Activated B cell treated with CpG ODN at 0.5 μM for 24 hours (primary cell): ENCODE results near the gene FZD7. TPM values are rescaled to one million over a fixed set of nuclear protein-coding genes. Genes with fewer than 3 reads are reported as not detected.

Experiments
- ATAC-seq: fragments of 200-7000 bp; cut with Tn5 transposase; one replicate; pipeline ENCODE4 v1.10.0; 2021; ENCODE audit warnings: low read depth, mild to moderate bottlenecking, moderate library complexity
- CTCF ChIA-PET: fragments of 350-600 bp; sonication (Branson Sonifier 250); formaldehyde crosslinking; loops from one replicate; lab custom pipeline; 2021; ENCODE audit warnings: antibody characterized with exemption; lab: Charles Lee
- POLR2A ChIA-PET: fragments of 350-600 bp; sonication (Branson Sonifier 250); formaldehyde crosslinking; loops from one replicate; lab custom pipeline; 2021; ENCODE audit warnings: antibody characterized with exemption; lab: Charles Lee
- DNase-seq: peaks from one replicate; pipeline ENCODE4 v3.0.0; 2022
- H3K27ac Mint-ChIP-seq: one replicate; pipeline ENCODE4 v1.8.0; 2020; ENCODE audit warnings: mixed read lengths
- H3K27me3 Mint-ChIP-seq: one replicate; pipeline ENCODE4 v1.8.0; 2021; ENCODE audit warnings: mixed read lengths
- H3K36me3 Mint-ChIP-seq: one replicate; pipeline ENCODE4 v1.8.0; 2021; ENCODE audit warnings: low read depth, mixed read lengths
- H3K4me1 Mint-ChIP-seq: one replicate; pipeline ENCODE4 v1.8.0; 2021; ENCODE audit warnings: mixed read lengths
- H3K4me3 Mint-ChIP-seq: one replicate; pipeline ENCODE4 v1.8.0; 2020; ENCODE audit warnings: mild to moderate bottlenecking, mixed read lengths
- H3K9me3 Mint-ChIP-seq: one replicate; pipeline ENCODE4 v1.8.0; 2020; ENCODE audit warnings: mixed read lengths
- CTCF ChIP-seq: fragments of 200-600 bp; IDR thresholded peaks from one replicate; pipeline ENCODE4 v1.8.0; 2022; ENCODE audit warnings: antibody characterized with exemption, mild to moderate bottlenecking
- intact Hi-C: fragments of 100-400 bp; cut with micrococcal nuclease; formaldehyde crosslinking; loops from one replicate; pipeline ENCODE4 v1.15.1; 2024
- total RNA-seq: library from RNA; stranded (reverse); gene quantifications from 2 replicates; pipeline ENCODE4 v1.2.3, GENCODE V29; 2022

FZD7 gene
- total RNA-seq, 1 donor from 2014 or later: 0.33 TPM

GRCh38 chr2:202049092-202049728, 15.6 kb downstream of the FZD7 start:
- H3K36me3 Mint-ChIP-seq: no peaks in the 10 kb centered on the region
- ChIA-PET CTCF (no interaction called here), POLR2A (no interaction called here)
- H3K27me3 Mint-ChIP-seq: peaks cover 41% of the 10 kb centered on the region
- no peak overlapping the region for H3K4me3 Mint-ChIP-seq
- TF ChIP-seq CTCF: no peak
- H3K27ac Mint-ChIP-seq: no peak overlapping the region
- no peaks in the 10 kb centered on the region for H3K9me3 Mint-ChIP-seq
- intact Hi-C loops: no loop called here
- ATAC-seq (no peak), DNase-seq (no peak)
- H3K4me1 Mint-ChIP-seq: no peaks in the 10 kb centered on the region

GRCh38 chr2:202049840-202050239, 16.2 kb downstream of the FZD7 start:
- Mint-ChIP-seq H3K27me3 (peaks cover 40% of the 10 kb centered on the region), H3K4me3 (no peak overlapping the region), H3K36me3 (no peaks in the 10 kb centered on the region), H3K9me3 (no peaks in the 10 kb centered on the region), H3K27ac (no peak overlapping the region), H3K4me1 (no peaks in the 10 kb centered on the region)
- ChIA-PET CTCF (no interaction called here), POLR2A (no interaction called here)
- no peak for ATAC-seq
- no peak for TF ChIP-seq CTCF
- no peak for DNase-seq
- intact Hi-C loops: no loop called here

- Mint-ChIP-seq H3K27me3 (peaks cover 39% of the 10 kb centered on the region), H3K4me3 (no peak overlapping the region), H3K4me1 (no peaks in the 10 kb centered on the region), H3K27ac (no peak overlapping the region), H3K36me3 (no peaks in the 10 kb centered on the region), H3K9me3 (no peaks in the 10 kb centered on the region)
- ATAC-seq (no peak), DNase-seq (no peak)
- POLR2A ChIA-PET: no interaction called here
- TF ChIP-seq CTCF: no peak
- CTCF ChIA-PET: no interaction called here
- intact Hi-C loops: no loop called here
These were observed 17.0 kb downstream of the FZD7 start for GRCh38 chr2:202050652-202051051.

GRCh38 chr2:202051499-202052161, 18.0 kb downstream of the FZD7 start:
- no peak for DNase-seq
- no peak for ATAC-seq
- H3K27me3 Mint-ChIP-seq: peaks cover 40% of the 10 kb centered on the region
- no peak for TF ChIP-seq CTCF
- CTCF ChIA-PET: no interaction called here
- no peaks in the 10 kb centered on the region for H3K36me3 Mint-ChIP-seq
- intact Hi-C loops: no loop called here
- POLR2A ChIA-PET: no interaction called here
- no peaks in the 10 kb centered on the region for H3K4me1 Mint-ChIP-seq
- H3K4me3 Mint-ChIP-seq: no peak overlapping the region
- H3K27ac Mint-ChIP-seq: no peak overlapping the region
- no peaks in the 10 kb centered on the region for H3K9me3 Mint-ChIP-seq

GRCh38 chr2:202052235-202052634, 18.6 kb downstream of the FZD7 start:
- H3K27me3 Mint-ChIP-seq: peaks cover 36% of the 10 kb centered on the region
- ChIA-PET POLR2A (no interaction called here), CTCF (no interaction called here)
- H3K9me3 Mint-ChIP-seq: no peaks in the 10 kb centered on the region
- ATAC-seq: no peak
- intact Hi-C loops: no loop called here
- no peaks in the 10 kb centered on the region for H3K36me3 Mint-ChIP-seq
- no peak for TF ChIP-seq CTCF
- no peak for DNase-seq
- no peak overlapping the region for H3K27ac Mint-ChIP-seq
- H3K4me1 Mint-ChIP-seq: no peaks in the 10 kb centered on the region
- H3K4me3 Mint-ChIP-seq: no peak overlapping the region
